ENCODE results near the gene COPS8. TPM values are rescaled to one million over a fixed set of nuclear protein-coding genes. Genes with fewer than 3 reads are reported as not detected.

Gene COPS8
- total RNA-seq, 1 donor from 2014 or later = 59.3 TPM

- H3K9me3 Mint-ChIP-seq = peaks cover 8% of the 10 kb centered on the region
- H3K4me3 Mint-ChIP-seq = no peak overlapping the region
- no peak for TF ChIP-seq CTCF (conservative IDR thresholded peaks at IDR 0.05)
- DNase-seq (ENCODE audit: extremely low spot score, unreplicated experiment) = no peak
- H3K4me1 Mint-ChIP-seq (ENCODE audit: unreplicated experiment) = peaks cover 18% of the 10 kb centered on the region
- H3K27me3 Mint-ChIP-seq = no peaks in the 10 kb centered on the region
- H3K27ac Mint-ChIP-seq = no peak overlapping the region
- H3K36me3 Mint-ChIP-seq = peaks cover 14% of the 10 kb centered on the region
Observed at GRCh38 chr2:237074211-237074993, 11.3 kb upstream of the COPS8 start.

GRCh38 chr2:237075749-237076599 is 9.7 kb upstream of the COPS8 start:
- no peak overlapping the region for H3K4me3 Mint-ChIP-seq
- peaks cover 7% of the 10 kb centered on the region for H3K36me3 Mint-ChIP-seq

DNA sequence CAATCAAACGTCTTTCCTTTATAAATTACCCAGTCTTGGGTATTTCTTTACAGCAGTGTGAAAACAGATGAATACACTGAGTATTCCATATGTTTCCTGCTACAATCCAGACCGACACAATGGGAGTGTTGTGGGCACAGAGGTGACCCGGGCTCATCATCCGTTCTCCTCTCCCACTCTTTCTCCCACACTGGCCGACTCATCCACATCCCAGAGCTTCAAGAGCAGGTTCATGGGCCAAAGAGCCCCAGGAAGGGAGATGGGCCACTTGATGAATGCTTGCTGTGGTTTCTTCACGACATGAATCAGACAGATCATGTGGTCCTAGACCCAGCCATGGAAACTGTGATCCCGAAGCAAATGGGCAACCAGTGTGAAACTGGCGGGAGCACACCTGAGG is 4.1 kb upstream of the COPS8 start:
- Mint-ChIP-seq H3K9me3 (no peaks in the 10 kb centered on the region), H3K27ac (no peak overlapping the region), H3K36me3 (peaks cover 6% of the 10 kb centered on the region), H3K4me3 (no peak overlapping the region), H3K4me1 (ENCODE audit: unreplicated experiment) (peaks cover 18% of the 10 kb centered on the region), H3K27me3 (no peaks in the 10 kb centered on the region)
- no peak for TF ChIP-seq CTCF (conservative IDR thresholded peaks at IDR 0.05)
- no peak for DNase-seq (ENCODE audit: extremely low spot score, unreplicated experiment)

More at GRCh38 chr2:237075749-237076599, 9.7 kb upstream of the COPS8 start:
- no peak for TF ChIP-seq CTCF (conservative IDR thresholded peaks at IDR 0.05)
- no peak for DNase-seq (ENCODE audit: extremely low spot score, unreplicated experiment)
- Mint-ChIP-seq H3K4me1 (ENCODE audit: unreplicated experiment) (peaks cover 18% of the 10 kb centered on the region), H3K27me3 (no peaks in the 10 kb centered on the region), H3K9me3 (peaks cover 4% of the 10 kb centered on the region), H3K27ac (peak overlapping the region; percentile 5)

DNA sequence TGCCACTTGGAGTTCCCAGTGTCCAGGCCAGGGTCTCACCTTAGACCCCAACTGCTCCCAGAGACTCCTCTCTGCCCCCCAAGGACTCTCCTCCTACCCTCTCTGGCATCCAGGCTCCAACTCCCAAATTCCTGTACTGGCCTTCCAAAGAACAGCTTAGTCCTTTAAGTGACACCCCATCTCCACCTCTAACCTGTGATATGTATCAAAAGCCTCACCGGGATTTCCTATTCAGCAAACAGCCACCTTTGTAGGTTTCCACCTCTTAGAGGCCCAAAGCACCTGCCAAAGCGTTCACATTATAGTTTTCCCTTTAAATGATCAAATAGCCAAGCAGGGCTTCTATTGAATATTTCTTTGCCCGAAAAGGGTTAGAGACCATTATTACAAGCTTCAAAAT is 2.7 kb upstream of the COPS8 start:
- TF ChIP-seq CTCF (conservative IDR thresholded peaks at IDR 0.05) = no peak
- Mint-ChIP-seq H3K4me1 (ENCODE audit: unreplicated experiment) (peaks cover 19% of the 10 kb centered on the region), H3K4me3 (no peak overlapping the region), H3K27ac (peak overlapping the region; percentile 19), H3K9me3 (no peaks in the 10 kb centered on the region), H3K27me3 (no peaks in the 10 kb centered on the region), H3K36me3 (peaks cover 6% of the 10 kb centered on the region)
- DNase-seq (ENCODE audit: extremely low spot score, unreplicated experiment) = no peak

GRCh38 chr2:237084444-237084843 is 1.2 kb upstream of the COPS8 start:
- H3K27me3 Mint-ChIP-seq = no peaks in the 10 kb centered on the region
- H3K27ac Mint-ChIP-seq = peak overlapping the region; percentile 99
- no peaks in the 10 kb centered on the region for H3K9me3 Mint-ChIP-seq
- peaks cover 19% of the 10 kb centered on the region for H3K4me1 Mint-ChIP-seq (ENCODE audit: unreplicated experiment)
- no peak for DNase-seq (ENCODE audit: extremely low spot score, unreplicated experiment)
- TF ChIP-seq CTCF (conservative IDR thresholded peaks at IDR 0.05) = no peak
- H3K4me3 Mint-ChIP-seq = peak overlapping the region; percentile 100
- peaks cover 10% of the 10 kb centered on the region for H3K36me3 Mint-ChIP-seq

Data from type B pancreatic cell (in vitro differentiated cells).